ENCODE data around the gene MOB3C.
A peak's percentile ranks its signal among the peaks of the same experiment; 100 is the strongest.

The MOB3C gene

DNA sequence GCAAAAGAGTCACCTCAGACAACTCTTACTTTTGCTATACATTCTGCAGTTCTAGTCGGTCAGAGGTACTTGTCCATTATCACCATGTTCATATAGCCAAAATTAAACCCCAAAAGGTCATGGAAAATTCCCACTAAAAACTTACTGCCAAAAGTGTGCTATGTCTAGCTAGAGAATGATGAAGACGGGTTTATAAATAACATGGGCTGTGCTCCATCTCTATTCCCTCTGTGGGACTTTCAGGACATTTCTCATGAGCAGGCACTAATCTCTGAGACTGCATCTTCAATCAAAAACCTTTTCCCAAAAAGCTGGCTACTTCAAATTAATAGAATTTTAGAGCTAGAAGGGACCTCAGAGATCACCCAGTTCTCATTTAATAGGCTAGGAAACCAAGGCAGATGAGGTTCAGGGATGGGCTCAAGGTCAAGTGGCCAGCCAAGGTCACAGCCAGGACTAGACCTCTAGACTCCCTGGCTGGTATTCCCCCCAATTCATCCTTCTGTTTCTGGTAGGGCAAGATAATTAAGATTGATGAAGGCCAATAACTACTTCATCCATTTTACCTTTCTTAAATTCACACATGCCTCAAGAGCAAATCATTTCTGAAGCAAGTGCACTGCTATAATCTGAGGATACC lies 21.0 kb upstream of the MOB3C start:
- no peak for DNase-seq (ENCODE audit: low spot score)

DNA sequence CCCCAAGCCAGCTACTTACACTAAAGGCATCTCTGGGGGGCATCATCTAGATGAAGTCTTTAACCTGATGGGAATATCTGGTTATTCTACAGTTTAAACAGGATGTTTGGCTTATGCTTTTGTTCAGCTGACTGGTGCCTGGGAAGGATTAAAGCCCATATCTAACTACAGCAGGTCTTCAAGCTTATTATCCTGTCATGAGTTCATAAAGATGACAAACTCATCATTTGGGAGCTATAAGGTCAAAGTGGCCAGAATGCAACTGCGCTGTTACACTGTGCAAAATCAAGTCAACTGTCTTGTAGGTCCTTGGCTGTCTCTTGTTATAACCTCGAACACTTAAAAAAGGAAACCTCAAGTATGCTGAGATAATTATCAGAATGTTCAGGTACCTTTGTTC lies 18.6 kb upstream of the MOB3C start:
- DNase-seq (ENCODE audit: low spot score): no peak

- DNase-seq (ENCODE audit: low spot score): no peak
Measured at GRCh38 chr1:46630719-46631118, 14.1 kb upstream of the MOB3C start.

DNA sequence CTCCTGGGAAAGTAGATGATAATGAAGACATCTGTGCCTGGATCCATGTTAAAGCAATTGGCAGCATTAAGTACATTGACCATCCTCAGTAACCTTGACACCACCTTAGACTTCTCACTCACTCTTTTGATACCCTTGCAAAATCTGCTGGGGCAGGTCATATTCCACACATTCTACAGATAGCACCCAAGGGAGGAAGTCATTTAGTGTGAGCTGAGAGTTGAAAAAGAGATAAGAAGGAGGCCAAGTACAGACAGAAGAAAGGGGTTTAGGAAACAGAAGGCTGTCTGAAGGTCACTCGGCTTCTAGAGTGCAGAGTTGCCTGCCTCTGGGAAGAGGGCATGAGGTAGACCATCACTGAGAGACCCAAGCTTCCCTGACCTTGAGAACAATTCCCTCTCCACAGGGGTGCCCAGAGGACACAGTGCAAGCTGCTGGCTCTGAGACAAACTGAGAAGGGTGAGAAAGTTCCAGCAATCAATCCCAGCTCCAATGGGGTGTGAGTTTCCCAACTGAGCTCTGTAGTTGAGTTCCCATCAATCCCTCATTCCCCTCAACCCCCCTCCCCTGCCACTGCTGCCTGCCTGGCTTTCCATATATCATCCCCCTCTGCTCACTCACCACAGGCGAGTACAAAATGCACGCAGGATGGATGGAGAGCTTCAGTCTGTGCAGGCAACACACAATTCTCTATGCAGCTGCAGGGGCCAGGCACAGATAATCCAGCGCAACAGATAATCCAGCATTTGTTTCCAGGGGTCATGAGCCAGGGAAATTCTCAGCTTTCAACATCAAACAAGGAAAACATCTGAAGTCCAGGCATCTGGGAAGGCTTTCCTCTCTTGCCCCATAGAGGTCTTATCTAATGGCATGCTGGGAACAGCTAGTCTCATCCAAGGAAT lies 7.4 kb upstream of the MOB3C start:
- DNase-seq (ENCODE audit: low spot score): no peak

DNA sequence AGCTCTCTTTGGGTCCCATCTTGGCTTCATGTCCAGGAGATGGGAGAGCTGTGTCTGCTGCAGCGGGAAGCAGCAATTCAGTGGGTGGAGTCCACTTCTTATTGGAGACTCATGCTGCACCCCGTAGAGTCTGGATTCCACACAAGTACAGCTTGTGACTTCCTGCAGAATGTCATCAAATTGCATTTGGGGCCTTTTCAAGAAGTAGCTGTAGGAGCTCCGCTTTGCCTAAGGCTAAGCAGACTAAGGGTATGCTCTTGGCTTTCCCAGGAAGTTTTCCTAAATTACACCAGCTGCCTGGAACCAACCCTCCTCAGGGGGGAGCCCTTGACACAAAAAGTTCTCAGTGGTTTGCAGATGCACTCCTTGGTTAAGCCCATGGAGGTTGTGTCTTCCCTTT lies 5.7 kb upstream of the MOB3C start:
- peak; percentile 63 for DNase-seq (ENCODE audit: low spot score)

GRCh38 chr1:46621930-46622329 lies 5.3 kb upstream of the MOB3C start:
- DNase-seq (ENCODE audit: low spot score): no peak

- no peak for DNase-seq (ENCODE audit: low spot score)
Measured at GRCh38 chr1:46619656-46620258, 3.1 kb upstream of the MOB3C start.

DNA sequence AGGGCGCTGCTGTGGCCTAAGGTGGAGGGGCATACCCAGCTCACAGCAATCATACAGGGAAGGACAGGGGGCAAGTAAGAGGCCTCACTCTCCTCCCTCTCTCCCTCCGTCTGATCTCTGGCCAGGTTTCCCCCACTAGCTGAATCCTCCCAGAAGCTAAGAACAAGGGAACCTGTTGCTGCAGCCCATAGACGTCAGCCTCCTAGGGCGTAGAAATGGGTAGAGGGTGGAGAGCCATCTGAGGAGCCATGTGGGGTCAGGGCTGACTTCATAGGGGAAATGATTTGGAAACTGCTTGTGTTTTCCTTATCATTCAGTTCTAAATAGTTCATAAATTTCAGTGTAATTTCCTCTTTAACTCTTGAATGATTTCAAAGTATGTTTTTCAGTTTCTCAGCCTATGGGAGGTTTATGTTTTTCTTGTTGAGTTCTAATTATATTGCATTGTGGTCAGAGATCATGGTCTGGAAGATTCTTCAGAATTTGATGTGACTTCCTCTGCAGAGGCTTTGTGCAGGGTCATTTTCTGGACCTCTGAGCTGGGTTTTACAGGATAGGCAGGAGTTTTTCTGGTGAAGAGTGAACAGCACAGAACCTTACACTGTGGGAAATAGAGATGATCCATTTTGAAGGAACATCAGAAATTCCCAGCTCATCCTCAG lies 2.3 kb upstream of the MOB3C start:
- no peak for DNase-seq (ENCODE audit: low spot score)

GRCh38 chr1:46617833-46618232 lies 1.2 kb upstream of the MOB3C start:
- no peak for DNase-seq (ENCODE audit: low spot score)

GRCh38 chr1:46617108-46617800 lies 643 bp upstream of the MOB3C start:
- no peak for DNase-seq (ENCODE audit: low spot score)

DNA sequence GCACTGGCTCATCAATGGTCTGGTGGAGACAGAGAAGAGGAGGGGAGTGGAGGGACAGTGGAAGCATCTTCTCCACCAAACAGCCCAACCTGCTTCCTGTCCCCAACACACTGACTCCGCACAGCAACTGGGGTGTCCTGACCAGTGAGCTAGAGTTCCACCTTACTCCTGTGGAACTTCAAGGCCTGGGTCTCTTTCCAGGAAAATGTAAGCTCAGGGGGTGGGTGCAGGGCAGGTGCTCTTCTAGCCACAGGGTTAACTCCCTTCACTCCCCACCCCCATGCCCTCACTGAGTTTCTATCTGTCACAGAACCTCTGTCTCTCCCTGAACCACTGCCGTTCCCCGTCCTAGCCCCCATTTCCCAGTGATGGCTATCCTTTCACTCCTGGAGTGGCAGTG lies 876 bp downstream of the MOB3C start:
- no peak for DNase-seq (ENCODE audit: low spot score)

DNA sequence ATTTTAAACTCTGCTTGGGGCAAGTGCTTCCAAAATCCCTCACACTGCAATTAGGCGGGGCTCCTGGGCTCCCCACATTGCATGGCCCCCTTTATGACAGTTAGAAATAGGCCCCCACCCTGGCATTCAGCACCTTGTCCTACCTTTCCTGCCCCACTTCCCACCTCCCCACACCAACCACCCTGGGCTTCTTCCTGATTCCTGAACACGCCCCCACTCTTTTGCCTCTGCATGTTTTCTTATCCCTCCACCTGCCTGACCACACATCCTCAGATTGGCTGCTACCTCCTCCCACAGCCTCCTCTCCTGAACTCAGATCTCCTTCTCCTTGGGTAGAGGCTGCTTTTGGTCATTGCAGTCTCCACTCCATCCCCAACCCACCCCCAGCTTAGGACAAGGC lies 1.5 kb downstream of the MOB3C start:
- DNase-seq (ENCODE audit: low spot score): no peak

DNA sequence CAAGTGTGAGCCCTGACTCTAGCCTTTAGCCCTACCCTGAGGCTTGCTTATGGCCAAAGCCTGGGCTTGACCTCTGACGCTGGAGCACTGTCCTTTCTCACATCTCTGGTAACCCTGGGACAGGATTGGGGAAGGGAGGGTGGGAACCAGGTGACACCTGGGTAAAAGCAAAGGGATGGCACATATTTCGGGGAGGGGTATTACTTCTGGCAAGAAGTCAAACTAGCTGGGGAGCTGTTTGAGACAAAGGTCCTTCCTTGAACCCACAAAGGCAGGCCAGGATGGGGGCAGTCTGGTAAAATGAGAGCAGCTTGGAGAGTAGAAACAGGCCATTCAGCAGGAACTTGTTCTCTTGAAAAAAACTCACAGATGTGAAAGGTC lies 2.0 kb downstream of the MOB3C start:
- DNase-seq (ENCODE audit: low spot score): no peak

GRCh38 chr1:46613661-46614603 lies 2.7 kb downstream of the MOB3C start:
- no peak for DNase-seq (ENCODE audit: low spot score)

GRCh38 chr1:46612937-46613660 lies 3.5 kb downstream of the MOB3C start:
- no peak for DNase-seq (ENCODE audit: low spot score)

DNA sequence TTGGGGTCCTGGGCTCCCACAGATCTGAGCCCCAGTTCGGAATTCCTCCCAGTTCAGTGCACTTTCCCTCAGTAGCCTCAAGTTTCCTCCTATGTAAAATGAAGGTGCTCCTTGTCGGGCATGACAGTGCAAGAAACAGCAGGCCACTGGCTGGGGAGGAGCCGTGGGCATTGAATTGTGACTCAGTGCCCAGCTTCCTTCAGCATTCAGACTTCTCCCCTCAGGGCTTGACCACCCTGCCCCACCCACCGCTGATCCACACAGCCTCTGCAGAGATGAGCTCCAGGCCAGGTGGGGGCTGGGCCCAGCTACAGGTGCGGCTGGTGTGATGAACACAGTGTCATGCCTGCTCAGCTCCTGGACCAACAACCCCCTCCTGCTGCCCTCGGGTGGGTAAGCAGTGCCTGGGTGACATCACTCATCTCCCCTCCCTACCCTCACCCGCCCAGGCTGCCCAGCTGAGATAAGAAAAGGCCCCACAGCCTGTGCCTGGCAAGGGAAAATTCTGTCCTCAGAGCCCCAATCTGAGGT lies 4.9 kb downstream of the MOB3C start:
- no peak for DNase-seq (ENCODE audit: low spot score)

DNA sequence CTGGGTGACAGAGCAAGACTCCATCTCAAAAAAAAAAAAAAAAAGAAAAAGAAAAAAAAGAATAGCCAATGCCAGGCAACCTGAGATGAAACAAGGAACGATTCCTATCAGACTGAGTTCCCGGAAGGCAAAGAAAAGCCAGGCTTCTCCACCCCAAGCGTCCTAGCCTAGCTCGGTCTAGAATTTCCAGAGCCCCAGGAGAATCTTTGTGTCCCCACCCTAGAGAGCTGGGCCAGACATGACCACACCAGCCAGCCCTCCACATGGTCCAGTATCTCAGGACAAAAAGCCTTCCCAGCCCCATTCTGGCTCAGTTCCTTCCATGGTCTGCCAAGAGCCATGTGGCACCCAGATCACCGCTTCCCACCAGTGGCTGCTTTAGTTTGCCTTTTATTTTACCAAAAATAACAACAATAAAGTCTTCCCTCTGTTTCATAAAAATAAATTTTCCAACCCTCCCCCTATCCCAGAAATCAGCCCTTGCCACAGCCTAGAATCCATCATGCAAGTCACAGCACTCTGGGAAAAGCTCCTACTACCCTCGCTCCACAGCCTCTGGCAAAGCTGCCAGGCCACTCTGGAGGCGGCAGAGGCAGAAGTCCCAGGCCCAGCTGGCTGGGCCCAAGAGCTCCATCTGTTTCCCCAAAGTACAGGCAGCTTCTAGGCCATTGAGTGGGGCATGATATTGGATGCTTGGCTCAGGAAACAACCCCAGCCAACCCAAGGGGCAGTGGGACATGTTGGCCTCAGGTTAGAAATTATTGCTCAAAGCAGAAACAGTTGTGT lies 9.1 kb downstream of the MOB3C start:
- no peak for DNase-seq (ENCODE audit: low spot score)

DNA sequence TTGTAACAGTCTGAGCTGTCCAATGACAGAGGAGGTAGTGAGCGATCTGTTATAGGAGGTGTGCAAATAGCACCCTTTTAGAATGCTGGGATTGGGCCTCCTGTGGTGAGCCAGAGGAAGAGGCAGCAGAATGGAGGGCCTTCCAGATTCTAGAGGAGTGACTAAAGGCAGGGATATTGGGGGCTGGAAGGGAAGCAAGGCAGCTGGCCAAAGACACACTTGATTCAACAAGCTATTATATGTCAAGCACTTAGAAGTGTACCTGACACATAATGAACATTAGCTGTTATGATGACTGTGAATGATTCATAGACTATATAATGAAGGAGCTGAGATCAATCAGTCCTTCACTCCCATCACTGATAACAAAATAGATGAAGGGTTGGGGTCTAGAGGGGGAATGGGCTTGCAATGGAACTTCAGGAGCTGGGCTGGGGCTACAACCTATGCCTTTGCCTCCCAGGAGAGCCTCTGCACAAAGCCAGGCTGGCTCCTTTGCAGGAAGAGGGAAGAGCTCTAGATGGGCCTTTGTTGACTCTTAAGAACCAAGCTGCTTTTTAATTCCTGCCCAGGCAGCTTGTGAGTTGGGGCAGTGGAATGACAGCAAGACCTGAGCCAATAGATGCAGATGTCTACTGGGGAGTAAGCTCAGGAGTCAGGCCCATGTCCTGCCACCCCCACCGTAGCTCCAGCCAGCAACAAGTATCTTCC lies 10.2 kb downstream of the MOB3C start:
- DNase-seq (ENCODE audit: low spot score): no peak

DNA sequence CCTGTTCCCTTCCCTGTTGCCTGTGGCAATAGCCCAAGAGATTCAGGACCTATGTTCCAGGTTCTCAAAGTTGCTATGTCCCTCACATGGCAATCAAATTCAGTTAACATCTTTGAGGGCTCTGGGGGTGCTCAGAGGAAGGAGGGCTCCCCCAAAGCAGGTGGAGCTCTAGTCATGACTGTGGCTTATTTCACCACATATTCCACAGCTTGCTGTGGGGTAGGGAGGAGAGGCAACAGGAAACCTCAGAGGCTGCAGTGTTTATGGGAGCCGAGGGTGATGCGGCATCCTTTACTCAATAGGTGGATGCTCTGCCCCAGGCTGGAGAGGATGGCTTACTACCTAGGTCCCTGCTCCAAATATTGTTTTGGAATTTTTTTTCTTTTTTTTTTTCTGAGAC lies 11.4 kb downstream of the MOB3C start:
- no peak for DNase-seq (ENCODE audit: low spot score)

All from HuH-7.5 (cell line).